HepG2 (cell line): ENCODE results near the gene KRTAP1-3.

Experiments
- SMC3 ChIP-seq: IDR thresholded peaks from 2 replicates; pipeline ENCODE4 v1.6.1; 2011; ENCODE audit warnings: low read length, improper control_type of control experiment
- ZFX ChIP-seq: sonication (generic); formaldehyde crosslinking; IDR thresholded peaks from 2 replicates; pipeline ENCODE4 v1.4.0; 2020; ENCODE audit warnings: mild to moderate bottlenecking, low read depth, missing genetic modification reagents, moderate library complexity
- TF ChIP-seq, protein P1 (sequence below): sonication (generic); formaldehyde crosslinking; IDR thresholded peaks from 2 replicates; pipeline ENCODE4 v1.8.0; 2022; ENCODE audit warnings: missing genetic modification reagents, mild to moderate bottlenecking, borderline replicate concordance
- TF ChIP-seq, protein P2 (sequence below): sonication (generic); formaldehyde crosslinking; IDR thresholded peaks from 2 replicates; pipeline ENCODE4 v1.5.0; 2020; ENCODE audit warnings: mild to moderate bottlenecking, missing genetic modification reagents, moderate library complexity

DNA sequence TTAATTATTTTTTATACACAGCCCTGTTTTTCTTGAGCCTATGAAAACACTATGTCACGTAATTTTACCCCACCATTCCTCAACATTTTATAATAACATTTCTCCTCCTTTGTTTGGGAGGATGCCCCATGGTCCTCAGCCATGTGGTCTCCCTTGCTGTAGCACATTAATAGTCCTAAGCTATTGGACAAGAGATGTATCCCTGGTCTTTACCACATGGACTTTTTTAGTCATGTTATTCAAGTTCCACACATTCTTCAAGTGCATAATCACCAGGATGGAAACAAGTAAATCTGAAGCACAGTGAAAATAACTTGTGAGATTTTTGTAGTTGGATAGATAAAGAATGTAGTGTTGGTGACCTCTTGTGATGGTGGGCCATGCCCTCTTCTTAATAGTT, 27.3 kb upstream of the KRTAP1-3 start:
- TF ChIP-seq, protein P1, sequence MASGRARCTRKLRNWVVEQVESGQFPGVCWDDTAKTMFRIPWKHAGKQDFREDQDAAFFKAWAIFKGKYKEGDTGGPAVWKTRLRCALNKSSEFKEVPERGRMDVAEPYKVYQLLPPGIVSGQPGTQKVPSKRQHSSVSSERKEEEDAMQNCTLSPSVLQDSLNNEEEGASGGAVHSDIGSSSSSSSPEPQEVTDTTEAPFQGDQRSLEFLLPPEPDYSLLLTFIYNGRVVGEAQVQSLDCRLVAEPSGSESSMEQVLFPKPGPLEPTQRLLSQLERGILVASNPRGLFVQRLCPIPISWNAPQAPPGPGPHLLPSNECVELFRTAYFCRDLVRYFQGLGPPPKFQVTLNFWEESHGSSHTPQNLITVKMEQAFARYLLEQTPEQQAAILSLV, result no peak
- TF ChIP-seq SMC3 (no peak), ZFX (CRISPR knock-in tag) (no peak)
- TF ChIP-seq, protein P2, sequence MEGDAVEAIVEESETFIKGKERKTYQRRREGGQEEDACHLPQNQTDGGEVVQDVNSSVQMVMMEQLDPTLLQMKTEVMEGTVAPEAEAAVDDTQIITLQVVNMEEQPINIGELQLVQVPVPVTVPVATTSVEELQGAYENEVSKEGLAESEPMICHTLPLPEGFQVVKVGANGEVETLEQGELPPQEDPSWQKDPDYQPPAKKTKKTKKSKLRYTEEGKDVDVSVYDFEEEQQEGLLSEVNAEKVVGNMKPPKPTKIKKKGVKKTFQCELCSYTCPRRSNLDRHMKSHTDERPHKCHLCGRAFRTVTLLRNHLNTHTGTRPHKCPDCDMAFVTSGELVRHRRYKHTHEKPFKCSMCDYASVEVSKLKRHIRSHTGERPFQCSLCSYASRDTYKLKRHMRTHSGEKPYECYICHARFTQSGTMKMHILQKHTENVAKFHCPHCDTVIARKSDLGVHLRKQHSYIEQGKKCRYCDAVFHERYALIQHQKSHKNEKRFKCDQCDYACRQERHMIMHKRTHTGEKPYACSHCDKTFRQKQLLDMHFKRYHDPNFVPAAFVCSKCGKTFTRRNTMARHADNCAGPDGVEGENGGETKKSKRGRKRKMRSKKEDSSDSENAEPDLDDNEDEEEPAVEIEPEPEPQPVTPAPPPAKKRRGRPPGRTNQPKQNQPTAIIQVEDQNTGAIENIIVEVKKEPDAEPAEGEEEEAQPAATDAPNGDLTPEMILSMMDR (CRISPR knock-in tag), result no peak
